ENCODE measurements around the gene MTMR10. TPM values are rescaled to one million over a fixed set of nuclear protein-coding genes. Genes with fewer than 3 reads are reported as not detected.

The MTMR10 gene
- total RNA-seq, 4 donors from 2014 or later, result 36.6 to 63.4 (median 40.4) TPM

- Histone ChIP-seq H3K4me1 (no peaks in the 10 kb centered on the region), H3K27ac (no peak overlapping the region), H3K27me3 (no peaks in the 10 kb centered on the region), H3K36me3 (no peaks in the 10 kb centered on the region), H3K4me3 (no peak overlapping the region), H3K9me3 (no peaks in the 10 kb centered on the region)
- intact Hi-C loops (cut with DNase I; ENCODE audit: low total_unique reads), result no loop called here
- ATAC-seq, result no peak
- DNase-seq, result no peak
- no peak for TF ChIP-seq CTCF (IDR thresholded peaks at IDR 0.05 in 4 of 5, conservative IDR thresholded peaks at IDR 0.05 in 1 of 5)
- TF ChIP-seq POLR2A (IDR thresholded peaks at IDR 0.05), result no peak
- in situ Hi-C loops (cut with MboI; ENCODE audit: low sequenced_read_pairs in 4 of 4), result no loop called here
Observed at GRCh38 chr15:31037731-31038477, 46.5 kb upstream of the MTMR10 start.

GRCh38 chr15:31036783-31037182, 45.4 kb upstream of the MTMR10 start:
- Histone ChIP-seq H3K27me3 (no peaks in the 10 kb centered on the region), H3K4me3 (no peak overlapping the region), H3K36me3 (no peaks in the 10 kb centered on the region), H3K27ac (no peak overlapping the region), H3K9me3 (no peaks in the 10 kb centered on the region), H3K4me1 (no peaks in the 10 kb centered on the region)
- TF ChIP-seq CTCF (IDR thresholded peaks at IDR 0.05 in 4 of 5, conservative IDR thresholded peaks at IDR 0.05 in 1 of 5), result no peak
- no peak for DNase-seq
- ATAC-seq, result no peak
- in situ Hi-C loops (cut with MboI; ENCODE audit: low sequenced_read_pairs in 4 of 4) (no loop called here), intact Hi-C loops (cut with DNase I; ENCODE audit: low total_unique reads) (no loop called here)

GRCh38 chr15:31035610-31036009, 44.2 kb upstream of the MTMR10 start:
- no peak overlapping the region for H3K27ac ChIP-seq
- no peak overlapping the region for H3K4me3 ChIP-seq
- TF ChIP-seq POLR2A (IDR thresholded peaks at IDR 0.05) (no peak), CTCF (IDR thresholded peaks at IDR 0.05 in 4 of 5, conservative IDR thresholded peaks at IDR 0.05 in 1 of 5) (no peak)
- no peaks in the 10 kb centered on the region for H3K4me1 ChIP-seq
- no peaks in the 10 kb centered on the region for H3K36me3 ChIP-seq
- no peak for ATAC-seq
- DNase-seq, result no peak
- in situ Hi-C loops (cut with MboI; ENCODE audit: low sequenced_read_pairs in 4 of 4), result no loop called here
- H3K27me3 ChIP-seq, result no peaks in the 10 kb centered on the region
- intact Hi-C loops (cut with DNase I; ENCODE audit: low total_unique reads), result no loop called here
- H3K9me3 ChIP-seq, result no peaks in the 10 kb centered on the region

- DNase-seq (no peak), ATAC-seq (no peak)
- intact Hi-C loops (cut with DNase I; ENCODE audit: low total_unique reads), result no loop called here
- Histone ChIP-seq H3K4me1 (no peaks in the 10 kb centered on the region), H3K4me3 (no peak overlapping the region), H3K9me3 (no peaks in the 10 kb centered on the region), H3K36me3 (no peaks in the 10 kb centered on the region), H3K27me3 (no peaks in the 10 kb centered on the region), H3K27ac (no peak overlapping the region)
- in situ Hi-C loops (cut with MboI; ENCODE audit: low sequenced_read_pairs in 4 of 4), result no loop called here
- TF ChIP-seq POLR2A (IDR thresholded peaks at IDR 0.05) (no peak), CTCF (IDR thresholded peaks at IDR 0.05 in 4 of 5, conservative IDR thresholded peaks at IDR 0.05 in 1 of 5) (no peak)
Observed at GRCh38 chr15:31034152-31034551, 42.7 kb upstream of the MTMR10 start.

DNA sequence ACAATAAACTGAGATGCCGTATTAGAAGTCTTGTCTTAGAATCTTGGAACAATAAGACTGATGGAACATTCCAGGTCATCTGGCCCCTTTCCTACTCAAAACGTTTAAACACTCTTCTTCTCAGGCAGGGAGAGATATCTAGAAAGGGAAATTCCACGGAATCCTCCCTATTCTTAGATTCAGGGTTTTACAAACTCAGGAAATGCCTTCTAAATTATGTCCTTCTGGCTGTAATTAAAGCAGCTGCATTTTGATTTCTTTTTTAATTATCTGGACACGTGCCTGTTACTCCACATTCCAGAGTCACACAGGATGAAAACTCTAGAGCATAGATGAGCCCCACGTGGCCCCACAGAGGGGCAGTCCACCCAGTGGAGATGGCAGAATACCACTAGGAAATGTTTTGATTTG, 41.5 kb upstream of the MTMR10 start:
- H3K4me3 ChIP-seq, result no peak overlapping the region
- intact Hi-C loops (cut with DNase I; ENCODE audit: low total_unique reads), result no loop called here
- DNase-seq, result no peak
- H3K27ac ChIP-seq, result peak overlapping the region; percentile 8 to 57 (median 48)
- in situ Hi-C loops (cut with MboI; ENCODE audit: low sequenced_read_pairs in 4 of 4), result no loop called here
- no peak for TF ChIP-seq CTCF (IDR thresholded peaks at IDR 0.05 in 4 of 5, conservative IDR thresholded peaks at IDR 0.05 in 1 of 5)
- TF ChIP-seq POLR2A (IDR thresholded peaks at IDR 0.05), result no peak
- H3K4me1 ChIP-seq, result no peaks in the 10 kb centered on the region
- no peaks in the 10 kb centered on the region for H3K36me3 ChIP-seq
- H3K27me3 ChIP-seq, result no peaks in the 10 kb centered on the region
- peak in 1 of 2 donors; percentile 41 for ATAC-seq
- no peaks in the 10 kb centered on the region for H3K9me3 ChIP-seq

Data from gastrocnemius medialis (tissue), 4 donors.